HCT116 (cell line): ENCODE measurements around the gene ARHGAP9. TPM values are rescaled to one million over a fixed set of nuclear protein-coding genes. Genes with fewer than 3 reads are reported as not detected.
A peak's percentile ranks its signal among the peaks of the same experiment; 100 is the strongest.

Experiments used
- ATAC-seq: fragments of 200-7000 bp; cut with Tn5 transposase; 2 replicates; pipeline ENCODE4 v1.9.1; 2020; ENCODE audit warnings: mild to moderate bottlenecking, moderate library complexity
- BruUV-seq: library from RNA; stranded (reverse); fragments of 400-500 nt; replicated peaks from 2 replicates; lab custom pipeline; 2021; lab: Mats Ljungman, UMichigan
- CTCF ChIA-PET: fragments of 300-600 bp; sonication (Branson Sonifier 250); formaldehyde crosslinking; loops from one replicate; lab custom pipeline; 2021; ENCODE audit warnings: antibody characterized with exemption; lab: Charles Lee
- POLR2A ChIA-PET: fragments of 300-600, 350-600 bp; sonication (Branson Sonifier 250); formaldehyde crosslinking; loops from one replicate; lab custom pipeline; 2021; ENCODE audit warnings: antibody characterized with exemption; lab: Charles Lee
- RAD21 ChIA-PET, 2 experiments: fragments of 300-600 bp; sonication (Branson Sonifier 250); formaldehyde crosslinking; loops; one replicate each; lab custom pipeline; 2023; ENCODE audit warnings: low total read pairs in 2 of 2; ENCODE audit not compliant: uncharacterized antibody in 2 of 2, unreplicated experiment in 2 of 2, low non-redundant PET in 1 of 2; lab: Charles Lee
- DNase-seq: peaks from one replicate; pipeline ENCODE4 v3.0.0-alpha.2; 2010; ENCODE audit warnings: low read depth, low spot score
- H2AFZ ChIP-seq: fragments of 200-600 bp; shearing (Covaris generic), sonication (generic); 2 replicates; pipeline ENCODE4 v1.6.1; 2017; ENCODE audit warnings: low read depth, mixed run types, mixed read lengths, antibody characterized with exemption, low read length; ENCODE audit not compliant: poor library complexity, severe bottlenecking
- H3K27ac ChIP-seq: 2 replicates; pipeline ENCODE4 v1.5.1; 2012; ENCODE audit warnings: low read depth, low read length
- H3K27me3 ChIP-seq: fragments of 200-600 bp; sonication (generic); 2 replicates; pipeline ENCODE4 v1.6.1; 2016; ENCODE audit warnings: mixed run types, low read length, mixed read lengths; ENCODE audit not compliant: insufficient read depth
- H3K36me3 ChIP-seq, 2 experiments: fragments of 200-500 bp in 1 of 2; fragments of 200-600 bp in 1 of 2; sonication (Bioruptor generic) in 1 of 2; sonication (generic) in 1 of 2; 2 replicates each; pipeline versions ENCODE4 v1.5.1 to v1.6.1; 2014 to 2016; ENCODE audit warnings: low read length in 2 of 2, inconsistent platforms in 1 of 2, mixed read lengths in 1 of 2, mixed run types in 1 of 2; ENCODE audit not compliant: insufficient read depth in 2 of 2, control insufficient read depth in 1 of 2
- H3K4me1 ChIP-seq, 2 experiments: fragments of 200-600 bp in 1 of 2; sonication (generic) in 1 of 2; 2 replicates each; pipeline versions ENCODE4 v1.5.1 to v1.6.1; 2012 to 2017; ENCODE audit warnings: low read length in 2 of 2, inconsistent platforms in 1 of 2, mild to moderate bottlenecking in 1 of 2, mixed read lengths in 1 of 2, mixed run types in 1 of 2, moderate library complexity in 1 of 2; ENCODE audit not compliant: insufficient read depth in 2 of 2, control insufficient read depth in 1 of 2
- H3K4me2 ChIP-seq: fragments of 200-600 bp; sonication (generic); 2 replicates; pipeline ENCODE4 v1.6.1; 2017; ENCODE audit warnings: mixed run types, low read length, mixed read lengths
- H3K4me3 ChIP-seq, 2 experiments: fragments of 200-600 bp in 1 of 2; sonication (generic) in 1 of 2; replicated peaks in 1 of 2; 2 replicates each; pipeline ENCODE4 v1.5.1; 2011 to 2016; ENCODE audit warnings: low read length in 2 of 2, control low read depth in 1 of 2, low read depth in 1 of 2, mild to moderate bottlenecking in 1 of 2, mixed read lengths in 1 of 2, mixed run types in 1 of 2
- H3K79me2 ChIP-seq: fragments of 200-600 bp; sonication (generic); 2 replicates; pipeline ENCODE4 v1.6.1; 2017; ENCODE audit warnings: mild to moderate bottlenecking, mixed run types, low read length, moderate library complexity, mixed read lengths; ENCODE audit not compliant: insufficient read depth
- H3K9ac ChIP-seq: fragments of 200-600 bp; sonication (generic); 2 replicates; pipeline ENCODE4 v1.6.1; 2016; ENCODE audit warnings: low read length, mixed read lengths
- H3K9me2 ChIP-seq: fragments of 200-600 bp; sonication (generic), shearing (Covaris generic); 2 replicates; pipeline ENCODE4 v1.6.1; 2017; ENCODE audit warnings: mixed run types, mild to moderate bottlenecking, moderate library complexity; ENCODE audit not compliant: insufficient read depth
- H3K9me3 ChIP-seq, 2 experiments: fragments of 200-500 bp in 1 of 2; fragments of 200-600 bp in 1 of 2; sonication (Bioruptor generic) in 1 of 2; sonication (generic) in 1 of 2; 2 replicates each; pipeline ENCODE4 v1.6.1; 2014 to 2017; ENCODE audit warnings: low read length in 2 of 2, mixed read lengths in 2 of 2, inconsistent platforms in 1 of 2, low read depth in 1 of 2, mild to moderate bottlenecking in 1 of 2, mixed run types in 1 of 2, moderate library complexity in 1 of 2; ENCODE audit not compliant: control insufficient read depth in 1 of 2, insufficient read depth in 1 of 2
- H4K20me1 ChIP-seq: fragments of 200-600 bp; sonication (generic), shearing (Covaris generic); 2 replicates; pipeline ENCODE4 v1.6.1; 2017; ENCODE audit warnings: mixed run types, mild to moderate bottlenecking, moderate library complexity; ENCODE audit not compliant: insufficient read depth
- CBX3 ChIP-seq: IDR thresholded peaks from 2 replicates; pipeline ENCODE4 v1.6.1; 2012; ENCODE audit warnings: low read depth
- CEBPB ChIP-seq: IDR thresholded peaks from 2 replicates; pipeline ENCODE4 v1.6.1; 2012; ENCODE audit warnings: low read depth
- ELF1 ChIP-seq: IDR thresholded peaks from 2 replicates; pipeline ENCODE4 v1.6.1; 2012; ENCODE audit warnings: low read depth, borderline replicate concordance
- MAX ChIP-seq: IDR thresholded peaks from 2 replicates; pipeline ENCODE4 v1.6.1; 2012
- POLR2A ChIP-seq: IDR thresholded peaks from 2 replicates; pipeline ENCODE4 v1.7.0; 2011; ENCODE audit warnings: borderline replicate concordance; ENCODE audit not compliant: insufficient read depth, insufficient read length; ENCODE audit errors: extremely low read depth
- POLR2AphosphoS5 ChIP-seq: IDR thresholded peaks from 2 replicates; pipeline ENCODE4 v1.6.1; 2011; ENCODE audit warnings: mild to moderate bottlenecking, low read depth, low read length, moderate library complexity
- RAD21 ChIP-seq: IDR thresholded peaks from 2 replicates; pipeline ENCODE4 v1.6.1; 2012; ENCODE audit warnings: low read depth, mild to moderate bottlenecking
- REST ChIP-seq: IDR thresholded peaks from 2 replicates; pipeline ENCODE4 v1.6.1; 2012; ENCODE audit warnings: low read depth
- SIN3A ChIP-seq: IDR thresholded peaks from 2 replicates; pipeline ENCODE4 v1.6.1; 2012; ENCODE audit warnings: low read depth
- SP1 ChIP-seq: IDR thresholded peaks from 2 replicates; pipeline ENCODE4 v1.6.1; 2012; ENCODE audit warnings: low read depth
- SRF ChIP-seq: IDR thresholded peaks from 2 replicates; pipeline ENCODE4 v1.6.1; 2012; ENCODE audit warnings: low read depth
- YY1 ChIP-seq: IDR thresholded peaks from 2 replicates; pipeline ENCODE4 v1.6.1; 2011; ENCODE audit warnings: low read length, low read depth, moderate library complexity, mild to moderate bottlenecking; ENCODE audit not compliant: insufficient replicate concordance; ENCODE audit errors: extremely low read depth
- ZFX ChIP-seq: fragments of 450-650 bp; IDR thresholded peaks from 2 replicates; pipeline ENCODE4 v1.6.1; 2017
- ZNF274 ChIP-seq: fragments of 200-500 bp; sonication (Bioruptor generic); IDR thresholded peaks from 2 replicates; pipeline ENCODE4 v1.6.1; 2014; ENCODE audit warnings: mild to moderate bottlenecking, low read depth, low read length, inconsistent platforms
- intact Hi-C: fragments of 100-400 bp; cut with micrococcal nuclease; formaldehyde crosslinking; loops from 2 replicates; pipeline ENCODE4 v1.10.0; 2022
- total RNA-seq: library from RNA; stranded (reverse); gene quantifications from one replicate; pipeline ENCODE4 v1.2.1, GENCODE V29; 2021; ENCODE audit not compliant: unreplicated experiment

The ARHGAP9 gene
- total RNA-seq, 1 experiment from 2014 or later, result 0.84 TPM

- peak; percentile 96 for ATAC-seq
- peak; percentile 83 for TF ChIP-seq CBX3
- no peak for TF ChIP-seq CEBPB
- peak; percentile 18 for TF ChIP-seq YY1
- peak; percentile 79 for TF ChIP-seq POLR2A
- TF ChIP-seq SIN3A, result peak; percentile 94
- TF ChIP-seq SRF, result peak; percentile 59
- no peak for TF ChIP-seq ZNF274
- peak; percentile 73 for TF ChIP-seq ELF1
- TF ChIP-seq MAX, result peak; percentile 98
- peak; percentile 30; the same call in 1 of the 2 replicates for TF ChIP-seq SP1
- TF ChIP-seq ZFX, result no peak
- TF ChIP-seq REST, result no peak
- TF ChIP-seq POLR2AphosphoS5, result peak; percentile 98
- no peak for TF ChIP-seq RAD21
- CTCF ChIA-PET, result no interaction called here
- H4K20me1 ChIP-seq, result no peaks in the 10 kb centered on the region
- H3K4me2 ChIP-seq, result peak within 1 kb of the TSS; percentile 89
- H3K27ac ChIP-seq, result peak within 1 kb of the TSS; percentile 75
- H3K27me3 ChIP-seq, result no peaks in the 10 kb centered on the region
- H3K9ac ChIP-seq, result peak within 1 kb of the TSS; percentile 88
- no peak within 1 kb of the TSS for H2AFZ ChIP-seq
- H3K9me2 ChIP-seq, result no peaks in the 10 kb centered on the region
- H3K4me3 ChIP-seq, result peak within 1 kb of the TSS; percentile 72 to 85
- RAD21 ChIA-PET, result no interaction called here
- DNase-seq, result peak; percentile 86
- BruUV-seq, result TSS peak; percentile 95
- intact Hi-C loops, result no loop called here
- no peaks in the 10 kb centered on the region for H3K36me3 ChIP-seq
- peaks cover 4 to 19% of the 10 kb centered on the region in 2 experiments; a peak in 3 of 4 replicates for H3K4me1 ChIP-seq
- H3K79me2 ChIP-seq, result peaks cover 18% of the 10 kb centered on the region
- H3K9me3 ChIP-seq, result no peaks in the 10 kb centered on the region
- POLR2A ChIA-PET, result no interaction called here
Observed at GRCh38 chr12:57430931-57431566, 48.6 kb downstream of the ARHGAP9 start, which contains the start of gene R3HDM2. R3HDM2 (minus strand) TSS chr12:57431043; CDS start chr12:57310428, 120,615 bp downstream.
